ENCODE results near the gene ANGPTL5. TPM values are rescaled to one million over a fixed set of nuclear protein-coding genes. Genes with fewer than 3 reads are reported as not detected.
"Not testable (repeated sequence)": the region's sequence is repeated elsewhere in the genome, so short reads cannot be mapped to it uniquely, and the experiment has no call there.

The ANGPTL5 gene
- not detected in 2 replicates for total RNA-seq (2011; cell fraction: chromatin; rRNA removed; ENCODE audit: low replicate concordance)
- total RNA-seq (2011; cell fraction: nucleolus; rRNA removed): not detected in 2 replicates
- total RNA-seq (2011; cell fraction: nucleoplasm; rRNA removed): not detected in 2 replicates
- total RNA-seq (2014; rRNA removed) (not detected in 2 replicates), total RNA-seq (2014; rRNA removed; fragmentation: Illumina TruSeq; extraction: Trizol) (not detected in 2 replicates), total RNA-seq (2015; rRNA removed; fragmentation: Illumina TruSeq; extraction: Trizol) (not detected in 2 replicates), total RNA-seq (2021) (not detected in 2 replicates), polyA plus RNA-seq (2011; rRNA removed) (not detected in 2 replicates), polyA plus RNA-seq (2014; fragmentation: Illumina TruSeq; extraction: Trizol) (not detected in 2 replicates), polyA plus RNA-seq (2014; fragmentation: Nextera tagmentation; extraction: Ambion mirVana) (under 1 TPM in 1 of 2 experiments, not detected in 1; 0.03 TPM), polyA plus RNA-seq (2014; rRNA removed) (not detected in 2 replicates), polyA minus RNA-seq (2011; rRNA and poly(A)+ RNA removed) (not detected in 2 replicates), Bru-seq, nascent RNA (not detected), BruChase-seq, experiment 1, labeled RNA remaining after a 2-hour chase (percentile 4 among the genes with signal in this experiment), BruChase-seq, experiment 2, labeled RNA remaining after a 6-hour chase (not detected)
- not detected in 2 replicates for polyA plus RNA-seq (2011; cell fraction: cytosol; rRNA removed)
- not detected in 2 replicates for polyA plus RNA-seq (2011; cell fraction: nucleus; rRNA removed)
- not detected in 2 replicates for polyA plus RNA-seq (2012)
- polyA minus RNA-seq (2011; cell fraction: cytosol; rRNA and poly(A)+ RNA removed): not detected in 2 replicates
- polyA minus RNA-seq (2011; cell fraction: nucleus; rRNA and poly(A)+ RNA removed): not detected in 2 replicates
- long read RNA-seq, experiment 1: 0 reads
- long read RNA-seq, experiment 2: 0 reads
- long read RNA-seq, experiment 3: 0 reads

- TF ChIP-seq SMARCB1 (IDR thresholded peaks at IDR 0.05; ENCODE audit: insufficient read length, low read depth) (no peak), NEUROD1 (IDR thresholded peaks at IDR 0.05; ENCODE audit: borderline replicate concordance, low read depth, low read length, partially characterized antibody) (no peak), TAF15 (IDR thresholded peaks at IDR 0.05; ENCODE audit: low read depth, low read length) (no peak), ZNF133 (CRISPR knock-in tag; IDR thresholded peaks at IDR 0.05) (no peak), EZH2 (IDR thresholded peaks at IDR 0.05; ENCODE audit: borderline replicate concordance, low read depth, low read length) (no peak), ZNF699 (CRISPR knock-in tag; IDR thresholded peaks at IDR 0.05; ENCODE audit: insufficient replicate concordance) (no peak), ZKSCAN1 (IDR thresholded peaks at IDR 0.05; ENCODE audit: low read depth, low read length) (no peak), SIN3A (IDR thresholded peaks at IDR 0.05; ENCODE audit: borderline replicate concordance in 2 of 2, control insufficient read depth in 1 of 2, low read depth in 2 of 2, low read length in 2 of 2) (no peak)
- Histone ChIP-seq H3K4me3 (peak within 1 kb of the TSS; percentile 58), H3K27ac (ENCODE audit: extremely low read depth, low read depth, low read length) (no peak within 1 kb of the TSS), H4K20me1 (replicated peaks; ENCODE audit: control insufficient read depth, insufficient read depth, low read length) (no peaks in the 10 kb centered on the region), H3K4me2 (ENCODE audit: insufficient read depth, low read length) (peak within 1 kb of the TSS; percentile 74), H3K36me3 (ENCODE audit: control insufficient read depth, insufficient read depth, low read length) (no peaks in the 10 kb centered on the region), H3K9me3 (replicated peaks; ENCODE audit: control insufficient read depth, insufficient read depth, low read depth, low read length) (no peaks in the 10 kb centered on the region), H3K27me3 (ENCODE audit: control insufficient read depth in 2 of 2, insufficient read depth in 2 of 2, low read length in 2 of 2) (no peaks in the 10 kb centered on the region), H2AFZ (ENCODE audit: low read depth, low read length) (peak within 1 kb of the TSS; percentile 90), H3K9me1 (ENCODE audit: control insufficient read depth, insufficient read depth, low read length) (no peaks in the 10 kb centered on the region), H3K9ac (ENCODE audit: insufficient read depth in 1 of 2, low read depth in 2 of 2, low read length in 2 of 2) (no peak within 1 kb of the TSS), H3K79me2 (ENCODE audit: control insufficient read depth, insufficient read depth, low read length) (no peaks in the 10 kb centered on the region), H3K4me1 (replicated peaks in 1 of 2; ENCODE audit: control insufficient read depth in 2 of 2, insufficient read depth in 2 of 2, low read length in 2 of 2) (peaks cover 0 to 8% of the 10 kb centered on the region in 2 experiments; a peak in 1 of 5 replicates)
- POLR2A ChIA-PET: no interaction called here
- intact Hi-C loops (cut with micrococcal nuclease) (no loop called here), in situ Hi-C loops (cut with MboI) (no loop called here)
- DNase-seq (ENCODE audit: extremely low read depth in 1 of 4, low spot score in 3 of 4) (no peak), FAIRE-seq (no peak), ATAC-seq (no peak)
- CTCF ChIA-PET (ENCODE audit: low intra/inter-chr PET ratio): no interaction called here
- BruUV-seq (replicated peaks): no TSS peak
- 3% methylated on average over 2 of the region's 2 CpGs for WGBS (ENCODE audit: insufficient coverage, low coverage, missing lambda C conversion rate)
Observed at GRCh38 chr11:101916422-101916821, at the start of gene ANGPTL5. TSS of gene ANGPTL5 (minus strand) at chr11:101916522. CDS start at chr11:101907909, 8,613 bp downstream.

- WGBS (ENCODE audit: insufficient coverage, low coverage, missing lambda C conversion rate): 0% methylated on average over 9 of the region's 10 CpGs
- H2AFZ ChIP-seq (ENCODE audit: low read depth, low read length); POLR2A ChIA-PET; H3K9me3 ChIP-seq (replicated peaks; ENCODE audit: control insufficient read depth, insufficient read depth, low read depth, low read length); H3K9ac ChIP-seq (ENCODE audit: insufficient read depth in 1 of 2, low read depth in 2 of 2, low read length in 2 of 2); BruUV-seq (replicated peaks); in situ Hi-C loops (cut with MboI); H3K4me2 ChIP-seq (ENCODE audit: insufficient read depth, low read length); DNase-seq (ENCODE audit: extremely low read depth in 1 of 4, low spot score in 3 of 4); CTCF ChIA-PET (ENCODE audit: low intra/inter-chr PET ratio); H3K9me1 ChIP-seq (ENCODE audit: control insufficient read depth, insufficient read depth, low read length); H3K27me3 ChIP-seq (ENCODE audit: control insufficient read depth in 2 of 2, insufficient read depth in 2 of 2, low read length in 2 of 2); ATAC-seq; H3K79me2 ChIP-seq (ENCODE audit: control insufficient read depth, insufficient read depth, low read length); FAIRE-seq; intact Hi-C loops (cut with micrococcal nuclease); H3K36me3 ChIP-seq (ENCODE audit: control insufficient read depth, insufficient read depth, low read length); H3K4me3 ChIP-seq; H4K20me1 ChIP-seq (replicated peaks; ENCODE audit: control insufficient read depth, insufficient read depth, low read length); H3K27ac ChIP-seq (ENCODE audit: extremely low read depth, low read depth, low read length); H3K4me1 ChIP-seq (replicated peaks in 1 of 2; ENCODE audit: control insufficient read depth in 2 of 2, insufficient read depth in 2 of 2, low read length in 2 of 2): not testable (repeated sequence)
Observed at GRCh38 chr11:101964200-101964599, 47.9 kb upstream of the ANGPTL5 start.
